Germinal center (tissue), 1 donor: ENCODE data around the gene TMEM150A.
"Not testable (repeated sequence)": the region's sequence is repeated elsewhere in the genome, so short reads cannot be mapped to it uniquely, and the experiment has no call there.

Source experiments
- DNase-seq: peaks from one replicate; pipeline ENCODE4 v3.0.0; 2012; ENCODE audit warnings: mixed read lengths, low spot score

The TMEM150A gene

DNA sequence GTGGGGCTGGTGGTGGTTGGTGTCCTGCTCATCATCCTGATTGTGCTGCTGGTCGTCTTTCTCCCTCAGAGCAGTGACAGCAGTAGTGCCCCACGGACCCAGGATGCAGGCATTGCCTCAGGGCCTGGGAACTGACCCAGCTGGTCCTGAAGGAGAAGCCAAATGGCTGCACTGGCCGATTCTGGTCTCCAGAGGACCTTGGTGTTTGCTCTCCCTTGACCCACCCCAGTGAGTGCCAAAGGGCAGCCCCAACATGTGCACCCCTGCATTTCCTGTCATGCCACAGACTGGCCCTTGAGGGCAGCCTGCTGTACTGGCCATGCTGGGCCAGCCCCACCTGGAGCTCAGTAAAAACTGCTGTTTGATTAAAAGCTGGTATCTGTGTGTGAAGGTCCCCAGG is 9.5 kb downstream of the TMEM150A start:
- no peak for DNase-seq

DNA sequence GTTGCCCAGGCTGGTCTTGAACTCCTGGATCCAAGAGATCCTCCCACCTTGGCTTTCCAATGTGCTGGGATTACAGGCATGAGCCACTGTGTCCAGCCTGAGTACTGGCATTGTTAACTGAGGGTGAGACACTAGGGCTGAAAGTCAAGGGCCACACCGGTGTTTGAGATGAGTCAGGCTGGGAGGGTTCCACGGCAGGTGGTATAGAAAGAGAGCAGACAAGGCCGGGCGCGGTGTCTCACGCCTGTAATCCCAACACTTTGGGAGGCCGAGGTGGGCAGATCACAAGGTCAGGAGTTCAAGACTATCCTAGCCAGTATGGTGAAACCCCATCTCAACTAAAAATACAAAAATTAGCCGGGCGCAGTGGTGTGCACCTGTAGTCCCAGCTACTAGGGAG is 10.2 kb downstream of the TMEM150A start:
- not testable (repeated sequence) for DNase-seq

DNA sequence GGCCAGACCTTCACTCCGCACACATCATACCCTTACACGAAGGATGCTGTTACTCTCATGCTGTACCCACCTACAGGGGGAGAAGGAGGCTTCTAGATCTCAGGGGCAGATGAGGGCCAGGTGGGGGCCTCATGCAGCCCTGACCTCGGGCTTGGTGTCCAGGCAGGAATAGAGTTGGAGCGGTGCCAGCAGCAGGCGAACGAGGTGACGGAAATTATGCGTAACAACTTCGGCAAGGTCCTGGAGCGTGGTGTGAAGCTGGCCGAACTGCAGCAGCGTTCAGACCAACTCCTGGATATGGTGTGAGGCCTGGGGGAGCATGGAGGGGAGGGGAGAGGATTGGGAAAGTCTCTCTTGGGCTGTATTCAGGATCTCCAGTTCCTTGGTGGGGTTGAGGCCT is 10.9 kb downstream of the TMEM150A start:
- DNase-seq: no peak

DNA sequence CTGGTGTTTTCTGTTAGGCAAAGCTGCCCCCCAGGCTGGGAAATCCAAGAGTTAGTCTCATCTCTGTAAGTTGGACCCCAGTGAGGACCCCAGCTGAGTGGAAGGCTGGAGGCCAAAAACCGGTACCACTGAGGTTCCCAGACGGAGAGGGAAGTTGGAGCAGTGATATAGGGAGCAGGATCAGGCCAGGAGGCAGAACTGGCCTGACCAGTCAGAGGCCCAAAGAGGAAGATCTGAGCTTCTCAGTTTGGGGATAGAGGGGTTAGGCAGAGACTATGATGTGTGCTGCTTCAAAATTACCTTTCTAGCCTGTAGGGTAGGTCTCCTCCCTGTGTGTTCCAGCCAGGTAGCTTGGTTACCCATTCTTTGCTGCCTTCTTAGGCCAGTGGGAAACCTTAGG is 11.5 kb downstream of the TMEM150A start:
- DNase-seq: no peak

DNA sequence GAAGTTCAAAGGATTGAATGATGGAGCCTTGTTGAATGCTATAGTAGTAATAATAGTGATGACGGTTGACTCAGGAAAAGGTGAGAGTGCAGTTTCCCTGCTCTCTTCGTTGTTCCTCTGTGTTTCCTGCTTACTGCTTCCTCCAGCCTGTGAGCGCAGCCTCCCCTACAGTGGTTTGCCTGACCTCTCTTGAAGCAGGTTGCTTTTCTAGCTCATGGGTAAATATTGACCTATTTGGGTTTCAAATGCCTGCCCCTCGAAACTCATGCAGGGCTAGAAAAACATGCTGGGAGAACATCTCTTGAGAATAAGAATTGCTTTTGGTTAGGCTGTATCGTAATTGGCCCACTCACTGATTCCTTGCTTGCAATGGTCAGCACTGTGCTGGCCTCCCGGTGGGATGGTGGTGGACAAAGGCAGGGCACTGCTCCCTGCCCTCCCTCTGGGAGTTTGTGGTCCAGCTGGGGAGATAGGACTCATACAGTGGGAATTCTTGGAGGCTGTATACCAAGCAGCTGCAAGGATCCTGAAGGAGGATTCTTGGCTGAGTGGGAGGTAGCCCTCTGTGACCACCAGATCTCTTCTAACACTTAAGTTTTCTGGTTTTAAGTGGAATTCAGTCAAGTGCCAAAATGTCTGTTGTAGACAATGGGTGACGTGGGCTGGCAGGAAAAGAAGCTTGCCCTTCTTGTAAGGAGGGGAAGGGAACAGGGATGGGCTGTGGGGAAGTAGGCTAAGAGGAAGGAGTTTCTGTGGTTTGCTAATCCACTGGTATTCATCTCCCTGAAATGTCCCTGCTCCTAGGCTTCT is 12.3 kb downstream of the TMEM150A start:
- no peak for DNase-seq

DNA sequence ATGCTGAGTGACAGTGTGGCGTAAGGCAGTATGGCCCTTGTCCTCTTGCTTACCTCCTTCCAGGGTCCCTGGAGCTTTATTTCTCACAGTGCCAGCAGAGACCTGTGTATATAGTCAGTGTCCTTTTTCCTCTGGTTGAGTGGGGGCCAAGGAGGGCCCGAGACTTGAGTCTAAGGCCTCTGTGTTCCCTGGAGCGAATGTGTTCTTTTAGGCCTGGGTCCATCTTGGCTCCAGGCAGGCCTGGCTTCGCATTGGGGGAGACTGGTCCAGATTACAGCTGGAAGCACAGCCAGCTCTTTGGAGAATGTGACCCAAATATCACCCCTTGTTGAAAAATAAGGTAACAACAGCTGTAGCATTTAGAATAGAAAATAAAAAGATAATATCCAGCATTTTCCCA is 13.3 kb downstream of the TMEM150A start:
- no peak for DNase-seq

DNA sequence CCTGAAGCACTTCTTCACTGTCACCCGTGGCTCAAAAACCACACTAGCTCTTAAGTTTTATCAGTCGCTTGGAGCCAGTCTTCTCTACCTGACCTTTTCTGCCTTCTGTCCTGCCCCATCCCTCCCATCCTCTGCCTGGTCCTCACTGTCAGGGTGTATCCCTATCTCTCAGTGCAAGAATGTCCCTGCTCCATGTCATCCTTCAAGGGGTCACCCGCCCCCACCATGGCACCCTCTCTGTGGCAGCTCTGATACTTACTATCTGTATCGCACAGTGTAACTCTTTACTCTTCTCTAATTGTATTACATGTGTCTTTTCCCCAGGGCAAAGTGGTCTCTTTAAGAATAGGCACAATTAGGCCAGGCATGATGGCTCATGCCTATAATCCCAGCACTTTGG is 13.9 kb downstream of the TMEM150A start:
- DNase-seq: no peak

DNA sequence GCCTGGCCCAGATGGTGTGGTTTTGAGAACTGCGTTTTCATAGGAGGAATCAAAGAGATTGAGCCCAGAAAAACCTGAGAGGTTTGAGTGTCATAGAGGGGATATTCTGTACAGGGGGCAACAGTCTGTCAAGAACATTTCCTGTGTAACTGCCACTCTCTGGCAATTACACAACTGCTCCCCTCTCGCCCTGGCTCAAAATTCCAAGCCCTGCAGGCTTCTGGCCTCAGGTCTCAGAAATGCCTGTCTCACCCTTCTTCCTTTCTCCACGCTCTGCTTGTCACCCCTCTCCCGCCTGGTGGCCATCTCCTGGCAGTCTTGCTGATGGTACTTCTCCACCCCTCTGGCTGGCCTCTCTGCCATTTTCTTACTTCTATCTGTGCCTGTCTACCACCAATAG is 14.3 kb downstream of the TMEM150A start:
- no peak for DNase-seq

DNA sequence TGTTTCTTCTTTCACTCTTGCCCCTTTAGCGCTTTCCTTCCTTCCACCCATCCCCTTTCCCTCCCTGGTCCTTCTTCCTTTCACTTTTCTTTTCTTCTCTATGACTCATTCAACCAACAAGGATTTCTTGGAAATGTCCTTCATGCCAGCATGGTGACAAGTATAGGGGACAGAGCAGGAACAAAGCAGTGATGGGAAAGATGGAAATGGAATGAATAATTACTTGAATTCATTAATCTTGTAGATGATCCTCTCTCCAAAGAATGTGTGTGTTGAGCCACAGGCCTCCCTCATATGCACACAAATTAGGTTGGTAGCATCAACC is 16.8 kb downstream of the TMEM150A start:
- DNase-seq: no peak

DNA sequence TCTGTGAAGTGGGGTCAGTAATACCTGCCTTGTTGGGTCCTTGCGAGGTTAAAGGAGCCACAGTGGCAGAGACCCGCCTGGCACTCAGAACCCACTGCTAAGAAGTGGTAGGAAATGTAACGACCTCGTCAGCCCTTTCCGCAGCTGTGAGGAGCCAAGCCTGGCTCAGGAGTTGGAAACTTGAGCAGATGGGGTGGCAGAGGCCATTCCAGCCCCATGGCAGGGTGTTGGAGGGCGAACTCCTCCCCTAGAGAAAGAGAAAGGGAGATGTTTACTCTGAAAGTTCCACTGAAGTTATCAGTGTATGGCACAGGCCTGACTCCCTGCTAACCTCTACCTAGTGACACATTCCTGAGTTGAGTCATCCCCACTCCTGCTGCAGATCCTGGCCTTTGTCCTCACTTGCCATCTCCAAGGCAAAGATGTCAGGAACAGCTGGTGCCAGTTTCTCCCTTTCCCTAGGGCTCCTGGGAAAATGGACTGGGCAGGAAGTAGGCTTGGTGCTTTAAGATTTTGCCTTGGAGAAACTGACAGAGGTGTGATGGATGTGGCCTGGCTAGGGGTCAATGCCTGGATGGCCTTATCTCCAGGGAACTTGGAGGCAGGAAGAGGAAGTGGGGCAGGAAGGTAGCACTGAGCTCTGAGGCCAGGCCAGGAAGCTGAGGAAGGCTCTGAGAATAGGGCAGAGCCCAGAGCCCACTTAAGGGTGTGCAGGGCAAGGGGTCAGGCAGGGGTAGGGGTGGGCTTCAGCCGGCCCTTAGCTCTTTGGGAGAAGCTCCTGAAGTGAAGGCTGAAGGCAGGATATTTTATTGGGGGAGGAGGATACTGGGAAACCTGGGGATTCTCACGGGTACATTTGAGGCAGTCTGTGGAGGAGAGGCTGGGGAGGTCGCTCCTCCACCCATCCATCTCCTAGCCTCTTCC is 17.4 kb downstream of the TMEM150A start:
- DNase-seq: no peak

DNA sequence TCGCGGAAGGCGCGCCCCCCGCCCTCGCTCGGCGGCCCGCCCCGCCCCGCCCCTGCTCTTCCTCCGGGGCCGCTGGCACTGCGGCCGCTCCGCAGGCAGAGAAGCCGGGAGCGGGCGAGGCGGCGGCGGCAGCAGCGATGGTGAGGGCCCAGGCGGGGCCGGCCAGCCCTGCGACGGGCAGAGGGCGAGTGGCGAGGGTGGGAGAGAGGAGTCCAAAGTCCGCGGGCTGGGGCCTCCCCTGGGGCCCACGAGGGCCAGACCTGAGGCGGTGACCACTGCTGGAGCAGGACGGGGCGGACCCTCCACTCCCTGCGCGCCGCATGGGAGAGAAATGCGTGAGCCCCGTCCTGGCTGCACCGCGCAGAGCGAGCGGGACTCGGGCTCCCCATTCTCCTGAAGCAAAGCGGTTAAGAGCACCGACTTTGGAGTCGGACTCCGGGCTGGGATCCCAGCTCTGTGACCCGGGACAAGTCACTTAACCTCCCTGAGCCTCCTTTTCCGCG is 18.1 kb downstream of the TMEM150A start, which contains the start of gene VAMP5:
Gene VAMP5, plus strand, starts transcription at position 78 of the 503 bp plus-strand sequence. Its CDS starts 60 bp downstream, at position 138.
- peak; percentile 73 for DNase-seq

DNA sequence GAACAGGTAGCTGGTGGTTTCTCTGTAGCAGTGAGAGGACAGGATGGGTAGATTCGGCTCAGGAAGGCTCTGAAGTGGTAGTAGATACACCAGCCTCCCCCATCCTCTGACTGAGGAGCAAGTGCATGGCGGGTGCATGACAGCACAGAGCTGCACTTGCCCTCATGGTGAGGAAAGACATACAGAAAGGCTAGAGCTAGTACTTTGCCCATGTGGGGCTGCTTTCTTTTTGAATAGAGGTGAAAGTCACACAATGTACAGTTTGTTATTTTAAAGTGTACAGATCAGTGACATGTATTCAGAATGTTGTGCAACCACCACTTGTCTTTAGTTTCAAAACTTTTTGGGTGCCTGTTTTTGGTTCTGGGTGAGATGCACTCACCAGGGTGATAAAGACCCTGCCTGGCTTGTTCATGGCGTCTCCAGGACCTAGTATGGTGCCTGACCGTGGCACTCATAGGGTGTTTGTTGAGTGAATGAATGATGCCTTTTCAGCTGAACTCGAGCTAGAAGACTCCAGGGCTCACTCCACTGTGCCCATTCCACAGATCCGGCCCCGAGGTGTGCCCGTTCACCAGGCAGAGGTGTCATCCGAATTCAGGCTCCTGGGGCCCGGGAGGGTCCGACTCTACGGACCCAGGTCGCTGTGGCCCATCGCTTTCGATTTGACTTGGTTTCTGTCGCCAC is 18.7 kb downstream of the TMEM150A start:
- DNase-seq: no peak

DNA sequence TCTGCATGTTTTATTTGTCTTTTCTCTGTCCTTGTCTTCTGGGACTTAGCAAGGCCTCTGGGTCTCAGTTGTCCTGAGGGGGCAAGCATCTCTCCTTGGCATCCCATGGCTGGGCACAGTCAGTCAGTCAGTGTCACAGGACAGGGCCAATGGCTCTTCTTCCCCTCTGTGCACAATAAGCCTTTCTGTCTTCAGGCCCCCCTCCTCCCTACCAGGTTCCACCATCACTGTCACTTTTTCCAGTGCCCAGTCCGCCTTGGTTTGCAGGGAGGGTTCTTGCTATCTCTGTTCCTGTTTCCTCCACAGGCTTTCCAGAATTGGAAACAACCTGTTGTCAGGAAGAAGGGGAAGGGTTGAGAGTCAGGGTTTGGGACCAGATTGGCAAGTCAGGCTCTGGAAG is 20.0 kb downstream of the TMEM150A start:
- no peak for DNase-seq

DNA sequence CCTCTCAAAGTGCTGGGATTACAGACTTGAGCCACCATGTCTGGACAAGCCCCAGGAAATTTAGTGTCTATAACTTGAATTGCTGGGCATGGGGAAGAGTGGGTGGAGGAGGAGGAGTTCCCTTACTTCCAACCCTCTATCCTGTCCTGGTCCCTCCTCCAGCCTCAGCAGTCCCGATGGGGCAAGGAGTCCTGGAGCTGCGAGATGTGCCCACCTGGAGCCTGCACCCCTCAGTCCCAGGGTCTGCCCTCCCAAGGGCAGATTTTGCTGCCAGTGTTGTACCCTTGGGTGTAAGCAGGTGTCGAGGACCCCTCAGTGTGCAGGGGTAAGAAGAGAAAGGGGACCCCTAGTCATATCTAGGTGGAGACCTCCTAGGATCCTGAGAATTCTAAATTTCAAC is 22.3 kb downstream of the TMEM150A start:
- no peak for DNase-seq

DNA sequence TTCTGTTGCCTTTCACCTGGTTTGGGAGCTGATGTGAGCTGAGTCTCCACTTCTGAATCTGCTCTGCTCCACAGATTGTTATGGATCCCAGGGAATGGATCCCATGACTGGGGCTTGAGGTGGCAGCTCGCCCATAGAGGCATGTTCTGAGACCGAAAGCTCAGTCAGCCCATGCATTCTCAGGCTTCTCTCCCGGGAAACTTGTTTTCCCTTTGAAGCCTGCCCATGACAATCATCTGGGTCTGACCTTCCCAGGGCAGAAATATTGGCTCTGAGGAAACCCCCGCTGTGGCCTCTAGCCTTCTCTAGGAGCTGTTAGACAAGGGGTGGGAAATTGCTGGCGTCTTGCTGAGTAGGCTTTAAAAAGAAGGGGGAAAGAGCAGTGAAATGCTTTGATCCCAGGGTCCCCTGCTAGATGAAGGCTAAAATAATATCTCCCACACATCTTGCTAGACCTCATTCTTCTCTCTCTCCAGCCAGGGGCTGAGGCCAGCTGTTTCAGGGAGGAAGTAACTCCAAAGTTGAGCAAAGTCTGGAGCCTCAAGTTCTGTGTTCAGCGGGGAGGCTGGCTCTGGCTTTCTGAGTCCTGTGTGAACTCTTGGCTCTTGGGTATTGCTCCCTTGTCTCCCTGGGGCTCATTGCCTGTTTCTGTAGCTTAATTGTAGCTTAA is 23.1 kb downstream of the TMEM150A start:
- no peak for DNase-seq

DNA sequence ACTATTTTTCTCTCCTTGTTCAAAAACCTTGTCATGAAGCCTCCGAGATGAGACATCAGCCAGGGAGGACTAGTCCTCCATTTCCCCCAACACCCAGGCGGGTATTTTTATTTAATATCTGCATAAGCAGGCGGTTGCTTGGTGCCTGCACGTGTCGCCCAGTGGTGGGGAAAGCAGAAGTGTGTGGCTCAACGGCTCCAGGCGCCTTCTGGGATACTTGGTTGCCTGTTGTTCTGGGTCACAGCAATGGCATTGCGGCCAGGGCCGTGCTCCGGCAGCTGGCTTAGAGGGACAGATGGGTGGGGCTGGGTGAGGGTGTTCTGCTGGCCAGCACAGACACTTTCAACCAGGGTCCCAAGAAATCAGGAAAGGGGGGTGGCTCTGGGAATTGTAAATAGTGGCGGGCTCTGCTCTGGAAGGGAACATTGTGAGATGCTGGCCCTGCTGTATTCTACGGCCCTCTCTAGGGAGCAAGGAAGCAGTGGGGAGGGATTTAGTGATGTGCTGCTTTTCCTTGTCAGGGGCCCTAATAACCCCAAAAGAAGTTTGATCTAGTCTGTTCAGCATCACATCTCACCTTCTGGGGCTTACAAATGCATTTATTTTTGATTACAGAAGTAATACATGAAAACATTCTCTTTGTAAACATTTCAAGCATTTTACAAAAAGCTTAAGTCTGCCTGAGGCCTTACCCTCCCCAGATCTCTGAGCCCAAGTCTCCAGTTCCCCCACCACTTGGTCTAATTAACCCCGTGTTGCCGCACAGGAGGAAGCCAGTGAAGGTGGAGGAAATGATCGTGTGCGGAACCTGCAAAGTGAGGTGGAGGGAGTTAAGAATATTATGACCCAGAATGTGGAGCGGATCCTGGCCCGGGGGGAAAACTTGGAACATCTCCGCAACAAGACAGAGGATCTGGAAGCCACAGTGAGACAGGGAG is 24.0 kb downstream of the TMEM150A start:
- peak; percentile 79 for DNase-seq

DNA sequence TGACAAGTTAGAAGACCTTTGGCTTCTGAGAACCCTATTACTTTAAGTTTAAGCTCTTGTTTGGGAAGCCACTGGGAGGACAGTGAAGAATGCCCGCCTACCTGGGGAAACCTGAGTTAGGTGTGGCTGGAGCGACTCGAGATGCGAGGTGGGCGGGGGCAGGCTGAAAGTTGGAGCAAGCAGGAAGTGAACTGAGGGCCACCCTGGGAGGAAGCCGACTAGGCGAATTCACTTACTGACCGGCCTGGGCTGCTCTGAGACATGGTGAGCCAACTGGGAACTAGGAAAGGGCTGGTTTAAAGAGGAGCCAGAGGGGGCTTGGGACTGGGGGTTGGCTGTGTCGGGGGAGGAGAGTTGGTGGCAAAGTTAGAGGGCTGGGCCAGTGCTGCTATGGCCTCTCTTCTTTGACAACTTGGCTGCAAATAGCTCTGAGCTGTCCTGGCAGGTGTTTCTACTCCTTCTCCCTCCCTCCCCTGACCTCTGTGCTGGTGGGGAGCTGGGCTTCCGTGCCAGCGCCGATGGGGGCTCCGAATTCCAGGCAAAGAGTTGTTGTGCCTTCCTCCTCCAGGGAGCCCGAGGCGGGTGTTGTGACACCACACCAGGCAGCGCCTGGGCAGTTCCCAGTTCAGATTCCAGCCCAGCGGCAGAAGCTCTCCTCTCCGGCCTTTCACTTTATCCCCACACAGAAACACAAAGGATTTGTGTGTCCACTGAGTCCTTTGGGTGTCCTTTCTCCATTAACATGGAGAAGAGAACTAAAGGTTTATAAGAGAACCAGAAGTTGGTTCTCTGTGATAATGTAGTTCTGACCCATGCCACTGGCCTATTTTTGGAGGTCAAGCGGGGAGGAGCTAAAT is 24.9 kb downstream of the TMEM150A start, which contains the start of gene VAMP8:
Gene VAMP8, plus strand, starts transcription at position 201 of the 857 bp plus-strand sequence. Its CDS starts 61 bp downstream, at position 262.
- peak; percentile 78 for DNase-seq

DNA sequence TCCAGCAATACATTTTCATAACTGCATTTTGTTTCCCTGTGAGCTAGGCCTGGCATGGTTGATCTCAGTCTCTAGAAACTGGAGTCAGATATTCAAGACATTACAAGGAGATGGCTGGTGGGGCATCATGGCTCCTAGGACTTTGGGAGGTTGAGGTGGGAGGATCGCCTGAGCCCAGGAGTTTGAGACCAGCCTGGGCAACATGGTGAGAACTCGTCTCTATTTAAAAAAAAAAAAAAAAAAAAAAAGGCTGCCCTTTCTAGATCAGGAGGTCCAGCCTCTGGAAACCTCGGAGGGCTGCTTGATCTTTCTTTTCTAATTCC is 25.5 kb downstream of the TMEM150A start:
- no peak for DNase-seq

DNA sequence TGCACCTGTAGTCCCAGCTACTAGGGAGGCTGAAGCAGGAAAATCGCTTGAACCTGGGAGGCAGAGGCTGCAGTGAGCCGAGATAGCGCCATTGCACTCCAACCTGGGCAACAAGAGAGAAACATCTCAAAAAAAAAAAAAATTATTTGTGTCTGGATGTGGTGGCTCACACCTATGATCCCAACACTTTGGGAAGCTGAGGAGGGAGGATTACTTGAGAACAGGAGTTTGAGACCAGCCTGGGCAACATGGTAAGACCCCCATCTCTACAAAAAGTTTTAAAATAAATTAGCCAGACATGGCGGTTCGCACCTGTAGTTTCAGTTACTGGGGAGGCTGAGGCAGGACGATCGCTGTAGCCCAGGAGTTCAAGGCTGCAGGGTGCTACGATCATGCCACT is 26.8 kb downstream of the TMEM150A start:
- no peak for DNase-seq

DNA sequence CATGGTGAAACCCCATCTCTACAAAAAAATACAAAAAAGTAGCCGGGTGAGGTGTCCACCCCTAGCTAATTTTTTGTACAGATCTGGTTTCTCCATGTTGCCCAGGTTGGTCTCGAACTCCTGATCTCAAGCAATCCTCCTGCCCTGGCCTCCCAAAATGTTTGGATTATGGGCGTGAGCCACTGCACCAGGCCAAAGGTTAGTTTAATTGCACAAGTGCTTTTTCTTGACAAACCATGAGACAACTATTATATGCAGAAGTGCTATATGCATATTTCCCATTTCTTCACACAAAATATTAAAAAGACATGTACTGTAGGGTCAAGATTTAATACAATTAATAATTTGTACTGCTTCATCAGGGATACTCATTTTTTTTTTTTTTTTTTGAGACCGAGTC is 36.2 kb downstream of the TMEM150A start:
- no peak for DNase-seq
